ENCODE measurements around the gene GLI2.

GLI2 gene

GRCh38 chr2:120699292-120699691, 36.4 kb upstream of the GLI2 start:
- peaks cover 5 to 26% (median 19%) of the 10 kb centered on the region in 5 donors for H3K27me3 ChIP-seq (ENCODE audit: control insufficient read depth in 5 of 5, insufficient read depth in 4 of 5, low read length in 5 of 5)
- H3K27ac ChIP-seq (ENCODE audit: low read depth, low read length): no peak overlapping the region
- H3K9ac ChIP-seq (ENCODE audit: low read length in 5 of 5): no peak overlapping the region
- H3K4me3 ChIP-seq (ENCODE audit: low read depth in 1 of 5, low read length in 5 of 5): no peak overlapping the region
- H3K36me3 ChIP-seq (ENCODE audit: control insufficient read depth in 5 of 5, insufficient read depth in 5 of 5, low read length in 5 of 5): no peaks in the 10 kb centered on the region
- peaks cover 0 to 2% (median 0%) of the 10 kb centered on the region in 5 donors for H3K4me1 ChIP-seq (ENCODE audit: control insufficient read depth in 5 of 5, insufficient read depth in 5 of 5, low read length in 5 of 5)
- H3K9me3 ChIP-seq (ENCODE audit: control insufficient read depth in 5 of 5, low read length in 5 of 5): no peaks in the 10 kb centered on the region

GRCh38 chr2:120700659-120701058, 35.0 kb upstream of the GLI2 start:
- Histone ChIP-seq H3K9me3 (ENCODE audit: control insufficient read depth in 5 of 5, low read length in 5 of 5) (no peaks in the 10 kb centered on the region), H3K27ac (ENCODE audit: low read depth, low read length) (no peak overlapping the region), H3K4me3 (ENCODE audit: low read depth in 1 of 5, low read length in 5 of 5) (no peak overlapping the region), H3K9ac (ENCODE audit: low read length in 5 of 5) (no peak overlapping the region), H3K27me3 (ENCODE audit: control insufficient read depth in 5 of 5, insufficient read depth in 4 of 5, low read length in 5 of 5) (peaks cover 5 to 19% (median 15%) of the 10 kb centered on the region in 5 donors), H3K36me3 (ENCODE audit: control insufficient read depth in 5 of 5, insufficient read depth in 5 of 5, low read length in 5 of 5) (no peaks in the 10 kb centered on the region), H3K4me1 (ENCODE audit: control insufficient read depth in 5 of 5, insufficient read depth in 5 of 5, low read length in 5 of 5) (peaks cover 0 to 2% (median 0%) of the 10 kb centered on the region in 5 donors)

GRCh38 chr2:120701096-120701495, 34.6 kb upstream of the GLI2 start:
- Histone ChIP-seq H3K27ac (ENCODE audit: low read depth, low read length) (no peak overlapping the region), H3K4me1 (ENCODE audit: control insufficient read depth in 5 of 5, insufficient read depth in 5 of 5, low read length in 5 of 5) (no peaks in the 10 kb centered on the region), H3K4me3 (ENCODE audit: low read depth in 1 of 5, low read length in 5 of 5) (no peak overlapping the region), H3K9ac (ENCODE audit: low read length in 5 of 5) (no peak overlapping the region), H3K36me3 (ENCODE audit: control insufficient read depth in 5 of 5, insufficient read depth in 5 of 5, low read length in 5 of 5) (no peaks in the 10 kb centered on the region), H3K27me3 (ENCODE audit: control insufficient read depth in 5 of 5, insufficient read depth in 4 of 5, low read length in 5 of 5) (peaks cover 5 to 16% (median 12%) of the 10 kb centered on the region in 5 donors), H3K9me3 (ENCODE audit: control insufficient read depth in 5 of 5, low read length in 5 of 5) (no peaks in the 10 kb centered on the region)

- Histone ChIP-seq H3K27ac (ENCODE audit: low read depth, low read length) (no peak overlapping the region), H3K4me1 (ENCODE audit: control insufficient read depth in 5 of 5, insufficient read depth in 5 of 5, low read length in 5 of 5) (no peaks in the 10 kb centered on the region), H3K36me3 (ENCODE audit: control insufficient read depth in 5 of 5, insufficient read depth in 5 of 5, low read length in 5 of 5) (no peaks in the 10 kb centered on the region), H3K4me3 (ENCODE audit: low read depth in 1 of 5, low read length in 5 of 5) (no peak overlapping the region), H3K9me3 (ENCODE audit: control insufficient read depth in 5 of 5, low read length in 5 of 5) (no peaks in the 10 kb centered on the region), H3K27me3 (ENCODE audit: control insufficient read depth in 5 of 5, insufficient read depth in 4 of 5, low read length in 5 of 5) (peaks cover 5 to 14% (median 8%) of the 10 kb centered on the region in 5 donors), H3K9ac (ENCODE audit: low read length in 5 of 5) (no peak overlapping the region)
Observed at GRCh38 chr2:120701499-120701898, 34.2 kb upstream of the GLI2 start.

GRCh38 chr2:120702061-120702460, 33.6 kb upstream of the GLI2 start:
- H3K9ac ChIP-seq (ENCODE audit: low read length in 5 of 5): no peak overlapping the region
- peaks cover 5 to 14% (median 6%) of the 10 kb centered on the region in 5 donors for H3K27me3 ChIP-seq (ENCODE audit: control insufficient read depth in 5 of 5, insufficient read depth in 4 of 5, low read length in 5 of 5)
- no peak overlapping the region for H3K27ac ChIP-seq (ENCODE audit: low read depth, low read length)
- no peaks in the 10 kb centered on the region for H3K4me1 ChIP-seq (ENCODE audit: control insufficient read depth in 5 of 5, insufficient read depth in 5 of 5, low read length in 5 of 5)
- no peaks in the 10 kb centered on the region for H3K36me3 ChIP-seq (ENCODE audit: control insufficient read depth in 5 of 5, insufficient read depth in 5 of 5, low read length in 5 of 5)
- no peaks in the 10 kb centered on the region for H3K9me3 ChIP-seq (ENCODE audit: control insufficient read depth in 5 of 5, low read length in 5 of 5)
- H3K4me3 ChIP-seq (ENCODE audit: low read depth in 1 of 5, low read length in 5 of 5): no peak overlapping the region

GRCh38 chr2:120702801-120703200, 32.9 kb upstream of the GLI2 start:
- Histone ChIP-seq H3K36me3 (ENCODE audit: control insufficient read depth in 5 of 5, insufficient read depth in 5 of 5, low read length in 5 of 5) (no peaks in the 10 kb centered on the region), H3K9ac (ENCODE audit: low read length in 5 of 5) (no peak overlapping the region), H3K4me3 (ENCODE audit: low read depth in 1 of 5, low read length in 5 of 5) (no peak overlapping the region), H3K27ac (ENCODE audit: low read depth, low read length) (no peak overlapping the region), H3K9me3 (ENCODE audit: control insufficient read depth in 5 of 5, low read length in 5 of 5) (no peaks in the 10 kb centered on the region), H3K27me3 (ENCODE audit: control insufficient read depth in 5 of 5, insufficient read depth in 4 of 5, low read length in 5 of 5) (peaks cover 5 to 12% (median 6%) of the 10 kb centered on the region in 5 donors), H3K4me1 (ENCODE audit: control insufficient read depth in 5 of 5, insufficient read depth in 5 of 5, low read length in 5 of 5) (no peaks in the 10 kb centered on the region)

- H3K4me1 ChIP-seq (ENCODE audit: control insufficient read depth in 5 of 5, insufficient read depth in 5 of 5, low read length in 5 of 5): no peaks in the 10 kb centered on the region
- no peak overlapping the region for H3K9ac ChIP-seq (ENCODE audit: low read length in 5 of 5)
- H3K4me3 ChIP-seq (ENCODE audit: low read depth in 1 of 5, low read length in 5 of 5): no peak overlapping the region
- no peaks in the 10 kb centered on the region for H3K9me3 ChIP-seq (ENCODE audit: control insufficient read depth in 5 of 5, low read length in 5 of 5)
- H3K27ac ChIP-seq (ENCODE audit: low read depth, low read length): no peak overlapping the region
- H3K27me3 ChIP-seq (ENCODE audit: control insufficient read depth in 5 of 5, insufficient read depth in 4 of 5, low read length in 5 of 5): peaks cover 5 to 13% (median 6%) of the 10 kb centered on the region in 5 donors
- H3K36me3 ChIP-seq (ENCODE audit: control insufficient read depth in 5 of 5, insufficient read depth in 5 of 5, low read length in 5 of 5): no peaks in the 10 kb centered on the region
Observed at GRCh38 chr2:120703330-120703994, 32.2 kb upstream of the GLI2 start.

- H3K36me3 ChIP-seq (ENCODE audit: control insufficient read depth in 5 of 5, insufficient read depth in 5 of 5, low read length in 5 of 5): no peaks in the 10 kb centered on the region
- peaks cover 0 to 2% (median 0%) of the 10 kb centered on the region in 5 donors for H3K4me1 ChIP-seq (ENCODE audit: control insufficient read depth in 5 of 5, insufficient read depth in 5 of 5, low read length in 5 of 5)
- H3K27me3 ChIP-seq (ENCODE audit: control insufficient read depth in 5 of 5, insufficient read depth in 4 of 5, low read length in 5 of 5): peaks cover 0 to 11% (median 8%) of the 10 kb centered on the region in 5 donors
- no peak overlapping the region for H3K27ac ChIP-seq (ENCODE audit: low read depth, low read length)
- no peaks in the 10 kb centered on the region for H3K9me3 ChIP-seq (ENCODE audit: control insufficient read depth in 5 of 5, low read length in 5 of 5)
- H3K9ac ChIP-seq (ENCODE audit: low read length in 5 of 5): no peak overlapping the region
- no peak overlapping the region for H3K4me3 ChIP-seq (ENCODE audit: low read depth in 1 of 5, low read length in 5 of 5)
Observed at GRCh38 chr2:120704696-120705095, 31.0 kb upstream of the GLI2 start.

GRCh38 chr2:120707816-120708215, 27.9 kb upstream of the GLI2 start:
- no peak overlapping the region for H3K4me3 ChIP-seq (ENCODE audit: low read depth in 1 of 5, low read length in 5 of 5)
- peaks cover 0 to 2% (median 0%) of the 10 kb centered on the region in 5 donors for H3K4me1 ChIP-seq (ENCODE audit: control insufficient read depth in 5 of 5, insufficient read depth in 5 of 5, low read length in 5 of 5)
- no peaks in the 10 kb centered on the region for H3K9me3 ChIP-seq (ENCODE audit: control insufficient read depth in 5 of 5, low read length in 5 of 5)
- H3K27ac ChIP-seq (ENCODE audit: low read depth, low read length): no peak overlapping the region
- H3K27me3 ChIP-seq (ENCODE audit: control insufficient read depth in 5 of 5, insufficient read depth in 4 of 5, low read length in 5 of 5): peaks cover 4 to 15% (median 10%) of the 10 kb centered on the region in 5 donors
- H3K9ac ChIP-seq (ENCODE audit: low read length in 5 of 5): no peak overlapping the region
- no peaks in the 10 kb centered on the region for H3K36me3 ChIP-seq (ENCODE audit: control insufficient read depth in 5 of 5, insufficient read depth in 5 of 5, low read length in 5 of 5)

GRCh38 chr2:120708944-120709607, 26.6 kb upstream of the GLI2 start:
- no peak overlapping the region for H3K9ac ChIP-seq (ENCODE audit: low read length in 5 of 5)
- H3K4me1 ChIP-seq (ENCODE audit: control insufficient read depth in 5 of 5, insufficient read depth in 5 of 5, low read length in 5 of 5): peaks cover 0 to 2% (median 0%) of the 10 kb centered on the region in 5 donors
- peaks cover 0 to 2% (median 0%) of the 10 kb centered on the region in 5 donors for H3K9me3 ChIP-seq (ENCODE audit: control insufficient read depth in 5 of 5, low read length in 5 of 5)
- no peak overlapping the region for H3K4me3 ChIP-seq (ENCODE audit: low read depth in 1 of 5, low read length in 5 of 5)
- H3K36me3 ChIP-seq (ENCODE audit: control insufficient read depth in 5 of 5, insufficient read depth in 5 of 5, low read length in 5 of 5): no peaks in the 10 kb centered on the region
- H3K27ac ChIP-seq (ENCODE audit: low read depth, low read length): no peak overlapping the region
- peaks cover 7 to 19% (median 12%) of the 10 kb centered on the region in 5 donors for H3K27me3 ChIP-seq (ENCODE audit: control insufficient read depth in 5 of 5, insufficient read depth in 4 of 5, low read length in 5 of 5)

Measured in subcutaneous abdominal adipose tissue (tissue), 5 donors.